22Rv1 (cell line): ENCODE results near the gene CXXC1.

Experiments
- H3K27ac ChIP-seq: fragments of 450-650 bp; 2 replicates; pipeline ENCODE4 v1.5.1; 2017
- CTCF ChIP-seq: fragments of 450-650 bp; IDR thresholded peaks from 2 replicates; pipeline ENCODE4 v1.5.1; 2017; ENCODE audit warnings: mild to moderate bottlenecking
- ZFX ChIP-seq: fragments of 450-650 bp; IDR thresholded peaks from 2 replicates; pipeline ENCODE4 v1.6.1; 2017; ENCODE audit warnings: antibody characterized with exemption, borderline replicate concordance

CXXC1 gene

DNA sequence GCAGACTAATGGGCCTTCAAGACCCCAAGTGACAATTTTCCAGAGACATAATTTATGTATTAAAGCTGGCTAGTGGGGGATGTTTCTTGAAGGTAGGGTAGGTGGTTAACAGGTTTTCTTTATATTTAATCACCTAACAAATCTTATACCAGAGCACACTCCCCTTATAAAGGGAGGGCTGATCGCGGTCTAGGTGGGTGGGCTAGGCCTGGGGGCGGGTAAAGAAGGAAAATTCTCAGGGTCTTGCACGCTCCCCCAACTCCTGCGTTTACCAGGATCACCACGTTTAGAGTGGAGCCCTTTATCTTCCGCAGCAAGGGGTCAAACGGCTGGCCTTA lies 19.9 kb upstream of the CXXC1 start:
- TF ChIP-seq CTCF: no peak
- no peak overlapping the region for H3K27ac ChIP-seq

DNA sequence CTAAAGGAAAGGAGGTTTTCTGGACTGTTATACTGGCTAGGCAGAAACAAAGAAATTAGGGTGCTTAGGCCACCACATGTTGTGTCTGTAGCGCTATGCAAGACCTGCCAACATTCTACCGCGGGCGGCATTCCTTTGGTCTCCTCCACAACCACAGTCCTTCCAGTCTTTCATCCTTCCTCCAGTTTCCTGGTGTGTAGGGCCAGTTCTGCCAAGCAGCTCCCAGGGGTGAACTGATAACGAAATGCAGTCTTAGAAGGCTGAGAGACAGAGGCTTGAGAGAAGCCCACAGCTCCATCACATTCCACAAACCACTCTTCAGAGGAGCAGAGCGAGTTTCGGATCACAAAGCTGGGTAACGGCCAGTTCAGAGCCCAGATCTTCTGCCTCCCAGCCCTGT lies 19.5 kb upstream of the CXXC1 start:
- H3K27ac ChIP-seq: no peak overlapping the region
- TF ChIP-seq CTCF (no peak), ZFX (no peak)

DNA sequence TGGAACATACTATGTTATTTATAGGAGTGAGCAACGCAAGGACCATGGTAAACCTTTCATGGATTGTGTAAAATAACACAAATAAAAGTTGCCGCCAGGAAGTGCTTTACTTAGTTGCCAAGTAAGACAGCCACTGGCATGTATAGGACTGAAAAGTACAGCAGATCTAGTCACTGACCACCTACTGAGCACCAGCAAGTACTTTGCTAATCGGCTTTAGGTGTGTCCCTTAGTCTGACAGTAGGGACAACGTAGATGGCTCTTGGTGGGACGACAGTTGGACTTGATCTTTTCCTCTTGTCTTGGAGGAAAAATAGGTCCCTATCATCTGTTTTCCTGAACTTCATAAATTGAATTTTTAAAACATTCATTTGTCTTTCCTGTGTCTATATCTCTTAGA lies 13.6 kb upstream of the CXXC1 start:
- no peak for TF ChIP-seq ZFX
- TF ChIP-seq CTCF: no peak
- no peak overlapping the region for H3K27ac ChIP-seq

GRCh38 chr18:50299626-50300388 lies 12.3 kb upstream of the CXXC1 start:
- TF ChIP-seq ZFX (no peak), CTCF (no peak)
- no peak overlapping the region for H3K27ac ChIP-seq

DNA sequence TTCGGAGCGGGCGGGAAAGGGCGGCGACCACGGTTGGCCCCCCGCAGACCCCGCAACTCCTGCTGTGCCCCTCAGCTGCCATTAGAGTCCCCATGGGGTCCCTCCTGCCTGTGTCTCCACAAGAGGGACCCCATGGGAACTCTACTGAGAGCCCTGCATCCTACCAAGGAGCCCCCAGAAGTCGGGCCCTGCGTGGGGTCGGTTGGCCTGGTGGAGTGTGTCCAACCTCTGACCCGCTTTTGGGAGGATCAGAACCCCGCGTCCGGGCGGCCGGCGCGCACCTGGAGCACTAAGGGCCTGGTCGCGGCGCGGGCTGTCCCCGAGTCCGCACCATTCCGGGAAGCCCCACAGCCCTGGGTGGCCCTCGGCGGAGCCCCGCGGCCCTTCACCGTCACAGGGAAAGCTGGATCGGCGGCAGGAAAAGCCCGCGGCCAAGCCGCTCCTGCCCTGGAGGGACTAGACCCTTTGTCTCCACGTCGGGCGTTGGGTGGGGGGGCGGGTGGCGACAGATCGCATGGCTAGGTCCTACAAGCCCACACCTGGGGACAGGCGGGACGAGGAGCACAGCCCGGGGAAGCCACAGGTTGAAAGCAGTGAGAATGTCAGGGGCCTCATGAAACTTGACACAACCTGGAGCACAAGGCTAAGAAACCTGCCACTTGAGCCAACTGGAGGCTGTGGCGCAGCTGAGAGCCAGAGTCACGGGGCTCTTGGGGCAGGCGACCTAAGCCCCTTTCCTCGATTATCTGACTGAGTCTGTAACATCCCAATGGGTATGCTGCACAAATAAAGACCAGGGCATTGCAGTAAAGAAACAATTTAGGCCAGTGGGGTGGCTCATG lies 11.2 kb upstream of the CXXC1 start:
- TF ChIP-seq CTCF (no peak), ZFX (no peak)
- no peak overlapping the region for H3K27ac ChIP-seq

DNA sequence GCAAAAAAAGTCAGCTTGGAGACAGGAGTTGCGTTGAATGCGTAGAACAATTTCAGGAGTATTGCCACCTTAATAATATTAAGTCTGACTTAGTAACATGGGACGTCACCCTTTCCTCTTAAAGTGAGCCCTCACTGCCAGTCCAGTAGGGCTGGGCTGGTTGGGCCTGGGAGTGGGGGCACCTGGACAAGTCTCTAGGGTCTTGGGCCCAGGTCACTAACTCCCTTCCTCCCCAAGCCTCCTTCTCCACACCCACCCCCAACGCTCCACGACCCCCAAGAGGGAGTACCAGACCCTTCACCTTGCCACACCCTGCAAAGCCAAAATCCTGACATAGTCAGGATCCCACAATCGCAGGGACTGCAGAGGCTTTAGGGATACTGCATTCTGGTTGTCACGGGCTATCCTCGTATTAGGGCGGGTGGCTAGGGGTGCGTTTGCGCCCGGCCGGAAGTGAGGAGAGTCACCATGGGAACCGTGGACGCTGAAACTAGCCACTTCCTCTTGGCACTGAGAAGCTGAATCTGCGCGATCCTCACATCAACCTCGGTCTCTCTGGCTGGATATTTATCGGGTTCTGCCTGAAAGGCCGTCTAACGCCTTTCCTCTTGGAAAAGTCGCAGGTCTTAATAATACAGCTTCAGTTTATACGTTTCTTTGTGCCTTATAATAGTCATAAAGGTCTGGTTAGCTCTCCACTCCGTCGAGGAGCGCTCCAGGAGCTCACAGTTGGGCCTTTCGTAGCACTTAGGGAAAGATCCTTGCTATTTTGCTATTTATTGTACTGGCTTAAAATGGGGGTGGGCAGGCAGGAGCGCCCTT lies 10.3 kb upstream of the CXXC1 start:
- no peak for TF ChIP-seq ZFX
- TF ChIP-seq CTCF: no peak
- H3K27ac ChIP-seq: no peak overlapping the region
